GM21423 (cell line): ENCODE data around the gene IGIP.
"Not testable (repeated sequence)": the region's sequence is repeated elsewhere in the genome, so short reads cannot be mapped to it uniquely, and the experiment has no call there.

Experiments
- ATAC-seq: cut with Tn5 transposase; IDR thresholded peaks from one replicate; pipeline ENCODE4 v1.9.1; 2021; ENCODE audit warnings: mild to moderate bottlenecking, moderate library complexity; ENCODE audit not compliant: unreplicated experiment

IGIP gene

GRCh38 chr5:140140435-140140834, 14.7 kb downstream of the IGIP start:
- ATAC-seq = no peak

GRCh38 chr5:140141241-140141640, 15.5 kb downstream of the IGIP start:
- ATAC-seq = no peak

- no peak for ATAC-seq
Measured at GRCh38 chr5:140142246-140142645, 16.5 kb downstream of the IGIP start.

- no peak for ATAC-seq
Measured at GRCh38 chr5:140142856-140143255, 17.1 kb downstream of the IGIP start.

- ATAC-seq = no peak
Measured at GRCh38 chr5:140143521-140144258, 18.0 kb downstream of the IGIP start.

GRCh38 chr5:140145256-140145655, 19.5 kb downstream of the IGIP start:
- no peak for ATAC-seq

- peak; percentile 53 for ATAC-seq
Measured at GRCh38 chr5:140145818-140146522, 20.2 kb downstream of the IGIP start.

- no peak for ATAC-seq
Measured at GRCh38 chr5:140146523-140146842, 20.7 kb downstream of the IGIP start.

- no peak for ATAC-seq
Measured at GRCh38 chr5:140147460-140147859, 21.7 kb downstream of the IGIP start.

GRCh38 chr5:140148508-140148907, 22.8 kb downstream of the IGIP start:
- no peak for ATAC-seq

- ATAC-seq = no peak
Measured at GRCh38 chr5:140150201-140150600, 24.5 kb downstream of the IGIP start.

- ATAC-seq = no peak
Measured at GRCh38 chr5:140151144-140152021, 25.6 kb downstream of the IGIP start.

GRCh38 chr5:140152022-140152999, 26.6 kb downstream of the IGIP start:
- no peak for ATAC-seq

GRCh38 chr5:140153255-140153654, 27.5 kb downstream of the IGIP start:
- no peak for ATAC-seq

- ATAC-seq = no peak
Measured at GRCh38 chr5:140153905-140154304, 28.2 kb downstream of the IGIP start.

- ATAC-seq = not testable (repeated sequence)
Measured at GRCh38 chr5:140154710-140155381, 29.1 kb downstream of the IGIP start.

GRCh38 chr5:140157032-140157781, 31.5 kb downstream of the IGIP start:
- peak; percentile 91 for ATAC-seq

- ATAC-seq = no peak
Measured at GRCh38 chr5:140159014-140159927, 33.5 kb downstream of the IGIP start.
